ENCODE measurements around the gene SLC19A1.

DNA sequence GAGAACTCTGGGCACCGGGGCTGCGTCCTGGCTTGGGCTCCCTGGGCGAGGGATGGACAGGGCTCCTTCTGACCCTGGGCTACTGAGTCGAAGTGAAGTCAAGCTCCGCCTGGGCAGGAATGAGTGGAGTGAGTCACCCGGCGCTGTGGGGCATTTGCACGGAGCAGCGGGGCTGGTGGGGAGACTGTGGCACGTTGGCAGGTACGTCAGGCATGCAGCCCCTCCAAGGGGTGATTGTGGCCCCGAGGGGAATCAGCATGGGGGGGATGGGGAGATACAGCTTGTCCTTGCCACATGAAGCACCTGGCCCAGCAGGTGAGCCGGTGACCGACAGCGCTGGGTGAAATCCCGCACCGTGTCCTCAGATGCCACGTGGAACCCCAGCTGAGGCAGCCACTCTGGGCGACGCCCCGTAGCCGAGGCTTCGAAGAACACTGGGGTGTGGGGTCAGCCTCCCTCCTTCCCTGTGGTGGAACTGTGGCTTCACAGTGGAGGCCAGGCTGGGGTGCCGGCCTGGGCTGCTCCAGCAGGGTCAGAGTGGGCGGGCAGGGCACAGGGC lies 74.9 kb downstream of the SLC19A1 start:
- TF ChIP-seq, protein P1, sequence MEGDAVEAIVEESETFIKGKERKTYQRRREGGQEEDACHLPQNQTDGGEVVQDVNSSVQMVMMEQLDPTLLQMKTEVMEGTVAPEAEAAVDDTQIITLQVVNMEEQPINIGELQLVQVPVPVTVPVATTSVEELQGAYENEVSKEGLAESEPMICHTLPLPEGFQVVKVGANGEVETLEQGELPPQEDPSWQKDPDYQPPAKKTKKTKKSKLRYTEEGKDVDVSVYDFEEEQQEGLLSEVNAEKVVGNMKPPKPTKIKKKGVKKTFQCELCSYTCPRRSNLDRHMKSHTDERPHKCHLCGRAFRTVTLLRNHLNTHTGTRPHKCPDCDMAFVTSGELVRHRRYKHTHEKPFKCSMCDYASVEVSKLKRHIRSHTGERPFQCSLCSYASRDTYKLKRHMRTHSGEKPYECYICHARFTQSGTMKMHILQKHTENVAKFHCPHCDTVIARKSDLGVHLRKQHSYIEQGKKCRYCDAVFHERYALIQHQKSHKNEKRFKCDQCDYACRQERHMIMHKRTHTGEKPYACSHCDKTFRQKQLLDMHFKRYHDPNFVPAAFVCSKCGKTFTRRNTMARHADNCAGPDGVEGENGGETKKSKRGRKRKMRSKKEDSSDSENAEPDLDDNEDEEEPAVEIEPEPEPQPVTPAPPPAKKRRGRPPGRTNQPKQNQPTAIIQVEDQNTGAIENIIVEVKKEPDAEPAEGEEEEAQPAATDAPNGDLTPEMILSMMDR (conservative IDR thresholded peaks at IDR 0.05): no peak
- TF ChIP-seq ZFX (IDR thresholded peaks at IDR 0.05): no peak

Measured in C4-2B (cell line).